Uterus (tissue), 2 donors: Measurements from ENCODE around the gene ABCB1.

Source experiments
- CTCF ChIP-seq, 4 experiments: fragments of 200-600 bp in 2 of 4; fragments of 450-650 bp in 2 of 4; sonication (generic) in 2 of 4; IDR thresholded peaks; one replicate each; pipeline ENCODE4 v1.5.1; 2016 to 2019; ENCODE audit warnings: antibody characterized with exemption in 4 of 4, mild to moderate bottlenecking in 2 of 4, moderate library complexity in 1 of 4
- POLR2A ChIP-seq, 2 donors: fragments of 450-650 bp; IDR thresholded peaks; one replicate each; pipeline ENCODE4 v1.6.1; 2016; ENCODE audit warnings: antibody characterized with exemption in 2 of 2, mild to moderate bottlenecking in 1 of 2, moderate library complexity in 1 of 2

- TF ChIP-seq CTCF (IDR thresholded peaks at IDR 0.05) (no peak), POLR2A (IDR thresholded peaks at IDR 0.05) (no peak)
These were observed 94.2 kb downstream of the ABCB1 start for GRCh38 chr7:87506246-87507180.
